ENCODE results near the gene GPR132.
A peak's percentile ranks its signal among the peaks of the same experiment; 100 is the strongest.

The GPR132 gene

DNA sequence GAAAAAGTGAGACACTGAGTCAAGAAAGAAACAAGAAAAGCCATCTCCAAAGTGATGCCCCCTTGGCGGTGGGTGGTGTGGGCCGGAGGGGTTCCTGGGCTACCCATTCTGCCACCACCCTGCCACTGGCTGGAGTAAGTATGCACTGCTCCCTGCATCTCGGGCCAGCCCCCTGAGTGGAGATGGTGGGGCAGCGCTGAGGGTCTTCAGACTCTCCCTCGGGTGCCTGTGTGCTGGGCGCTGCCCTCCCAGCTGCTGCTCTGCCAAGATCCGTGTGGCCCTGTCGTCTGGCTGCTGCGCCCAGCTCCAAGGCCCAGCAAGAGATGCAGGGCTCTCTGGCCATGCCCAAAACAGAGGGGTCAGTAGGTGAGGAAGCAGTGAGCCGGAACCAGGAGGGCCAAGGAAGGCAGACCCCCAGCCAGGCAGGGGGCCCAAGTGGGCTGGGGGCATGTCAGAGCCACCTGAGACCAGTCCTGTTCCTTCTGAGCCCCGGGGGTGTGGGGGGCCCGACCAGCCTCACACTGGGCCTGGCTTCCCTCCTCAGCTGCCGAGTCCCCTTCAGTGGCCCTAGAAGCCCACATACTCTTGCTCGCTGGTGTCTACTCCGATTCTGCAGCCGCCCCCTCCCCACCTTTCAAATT is 5.2 kb downstream of the GPR132 start:
- DNase-seq, result no peak

GRCh38 chr14:105059035-105059924 is 6.0 kb downstream of the GPR132 start:
- DNase-seq, result no peak

- DNase-seq, result no peak
Measured at GRCh38 chr14:105058521-105059034, 6.7 kb downstream of the GPR132 start.

GRCh38 chr14:105056303-105056831 is 8.9 kb downstream of the GPR132 start:
- no peak for DNase-seq

- DNase-seq, result no peak
Measured at GRCh38 chr14:105055736-105056302, 9.4 kb downstream of the GPR132 start.

DNA sequence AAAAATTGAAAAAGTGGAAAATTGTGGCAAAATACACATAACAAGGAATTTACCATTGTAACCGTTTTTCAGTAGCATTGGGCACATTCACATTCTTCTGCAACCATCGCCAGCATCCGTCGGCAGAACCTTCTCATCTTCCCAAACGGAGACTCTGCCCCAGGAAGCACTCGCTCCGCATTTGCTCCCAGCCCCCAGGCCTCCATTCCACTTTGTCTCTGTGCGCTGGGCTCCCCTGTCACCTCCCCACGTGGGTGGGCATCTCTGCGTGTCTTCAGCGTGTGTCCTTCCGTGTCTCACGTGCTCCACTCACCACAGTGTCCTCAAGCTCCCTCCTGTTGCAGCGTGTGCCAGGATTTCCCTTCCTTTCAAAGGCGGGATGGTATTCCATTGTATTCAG is 9.9 kb downstream of the GPR132 start:
- no peak for DNase-seq

DNA sequence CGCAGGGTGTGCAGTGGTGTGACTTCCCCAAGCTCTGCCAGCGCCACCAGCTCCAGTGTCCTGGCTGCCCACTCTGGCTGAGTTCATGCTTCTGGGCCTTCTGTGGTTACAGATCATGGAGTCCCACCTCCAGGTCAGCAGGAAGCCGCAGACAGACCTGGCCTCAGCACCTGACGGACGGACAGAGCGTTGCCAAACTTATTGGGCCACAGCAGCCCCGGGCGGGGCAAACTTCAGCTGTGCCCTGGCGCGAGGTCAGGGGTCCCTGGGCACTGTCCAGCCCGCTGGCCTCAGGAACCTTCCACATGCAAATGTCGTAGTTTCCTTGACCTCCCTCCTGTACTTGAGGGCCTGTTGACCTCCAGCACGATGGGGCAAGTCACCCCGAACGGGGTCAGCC is 11.2 kb downstream of the GPR132 start:
- no peak for DNase-seq

- DNase-seq, result no peak
Measured at GRCh38 chr14:105053421-105053820, 11.8 kb downstream of the GPR132 start.

DNA sequence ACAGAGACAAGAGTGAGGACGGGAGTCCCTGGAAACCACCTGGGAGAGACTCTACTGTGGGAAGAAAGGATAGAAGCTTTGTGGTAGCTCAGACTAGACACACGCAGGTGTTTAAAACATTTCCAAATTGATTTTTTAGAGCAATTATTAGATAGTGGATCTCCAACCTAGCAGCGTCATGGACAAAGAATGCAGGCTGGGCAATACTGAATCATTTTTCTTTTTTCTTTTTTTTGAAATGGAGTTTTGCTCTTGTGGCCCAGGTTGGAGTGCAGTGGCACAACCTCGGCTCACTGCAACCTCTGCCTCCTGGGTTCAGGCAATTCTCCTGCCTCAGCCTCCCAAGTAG is 13.1 kb downstream of the GPR132 start:
- no peak for DNase-seq

- no peak for DNase-seq
Measured at GRCh38 chr14:105051182-105052109, 13.8 kb downstream of the GPR132 start.

DNA sequence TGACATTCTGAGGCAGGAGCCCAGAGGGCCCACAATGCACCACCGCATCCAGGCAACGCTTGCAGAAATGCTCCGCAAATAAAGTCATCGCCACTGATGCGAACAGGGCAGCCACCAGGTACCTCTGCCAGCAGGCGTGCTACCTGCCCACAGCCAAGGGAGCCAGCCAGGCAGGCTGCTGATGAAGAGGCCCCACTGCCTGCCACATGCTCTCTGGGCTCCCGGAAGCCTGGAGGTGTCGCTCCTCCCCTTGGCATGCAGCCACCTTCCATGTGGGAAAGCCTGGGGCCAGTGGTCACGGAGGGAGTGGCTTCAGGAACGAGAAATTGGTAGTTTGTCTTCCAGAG is 14.7 kb downstream of the GPR132 start:
- peak; percentile 58 for DNase-seq

DNA sequence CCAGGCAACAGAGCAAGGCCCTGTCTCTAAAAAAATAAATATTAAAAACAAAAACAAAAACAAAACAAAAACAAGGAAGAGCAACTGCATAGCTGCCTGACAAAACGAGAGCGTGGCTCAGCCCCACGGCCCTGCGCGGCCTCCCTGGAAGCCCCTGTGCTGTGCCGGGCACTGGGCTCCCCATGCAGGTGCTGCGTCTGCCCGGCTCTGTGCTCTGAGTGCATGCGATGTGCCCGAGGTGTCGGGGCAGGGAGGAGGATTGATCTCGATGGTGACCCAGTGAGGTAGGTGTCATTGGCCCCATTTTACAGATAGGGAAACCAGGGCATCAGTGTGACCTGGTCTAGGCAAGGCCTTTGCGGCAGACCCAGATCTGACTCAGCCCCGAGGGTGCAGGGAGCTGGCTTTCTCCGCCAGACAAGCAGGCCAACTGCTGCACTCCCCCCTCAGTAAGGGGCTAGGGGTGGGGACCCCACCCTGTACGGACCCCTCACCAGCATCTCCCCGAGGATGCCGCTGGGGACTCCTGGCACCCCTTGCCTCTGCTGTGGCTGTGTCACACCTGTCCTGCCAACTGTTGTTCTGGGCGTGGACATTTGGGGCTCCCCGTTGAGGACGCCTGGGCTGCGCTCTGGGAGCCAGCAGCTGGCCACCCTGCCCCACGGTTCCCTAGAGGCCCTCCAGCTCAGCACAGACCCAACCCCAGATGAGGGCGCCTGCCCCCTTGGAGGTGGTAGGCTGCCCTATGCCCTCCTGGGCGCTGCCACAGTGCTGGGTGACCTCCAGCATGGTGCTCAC is 15.3 kb downstream of the GPR132 start:
- no peak for DNase-seq

- DNase-seq, result no peak
Measured at GRCh38 chr14:105047283-105048016, 17.8 kb downstream of the GPR132 start.

DNA sequence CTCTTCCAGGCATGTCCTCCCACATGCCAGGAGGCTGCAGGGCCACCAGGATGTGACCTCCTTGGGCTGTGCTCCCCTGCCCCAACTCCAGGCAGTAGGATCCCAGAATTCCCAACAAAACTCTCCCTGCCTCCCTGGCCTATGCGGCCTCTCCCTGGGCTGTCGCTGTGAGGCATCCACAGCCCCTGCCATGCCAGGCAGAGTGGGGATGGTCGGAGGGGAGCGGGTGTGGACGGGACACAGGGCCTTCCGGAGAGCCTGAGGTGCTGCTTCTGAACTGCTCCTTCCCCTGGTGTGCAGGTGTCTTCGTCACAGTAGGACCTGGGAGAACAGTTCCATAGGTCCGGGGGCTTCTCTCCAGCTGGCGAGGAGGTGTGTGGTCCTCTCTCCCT is 18.3 kb downstream of the GPR132 start:
- no peak for DNase-seq

- DNase-seq, result peak; percentile 89
Measured at GRCh38 chr14:105045710-105046326, 19.4 kb downstream of the GPR132 start.

DNA sequence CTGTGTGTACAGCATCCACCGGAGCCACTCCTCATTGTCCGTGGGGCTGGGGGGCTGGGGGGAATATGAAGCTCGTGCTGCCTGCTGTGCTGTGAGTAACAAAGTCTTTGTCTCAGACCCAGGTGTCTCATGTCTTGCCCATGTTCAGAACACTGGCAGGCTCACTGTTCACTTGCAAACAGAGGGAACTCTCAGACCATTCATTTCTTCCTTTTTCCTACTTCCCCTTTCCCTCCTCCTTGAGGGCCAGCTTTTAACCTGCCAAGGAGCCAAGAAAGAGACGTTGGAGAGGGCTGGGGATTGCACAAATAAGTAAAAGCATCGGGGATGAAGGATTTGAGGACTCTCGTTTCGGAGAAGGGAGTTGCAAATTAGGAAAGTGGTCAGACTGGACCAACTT is 21.6 kb downstream of the GPR132 start:
- DNase-seq, result no peak

GRCh38 chr14:105042813-105043212 is 22.4 kb downstream of the GPR132 start:
- DNase-seq, result peak; percentile 13

DNA sequence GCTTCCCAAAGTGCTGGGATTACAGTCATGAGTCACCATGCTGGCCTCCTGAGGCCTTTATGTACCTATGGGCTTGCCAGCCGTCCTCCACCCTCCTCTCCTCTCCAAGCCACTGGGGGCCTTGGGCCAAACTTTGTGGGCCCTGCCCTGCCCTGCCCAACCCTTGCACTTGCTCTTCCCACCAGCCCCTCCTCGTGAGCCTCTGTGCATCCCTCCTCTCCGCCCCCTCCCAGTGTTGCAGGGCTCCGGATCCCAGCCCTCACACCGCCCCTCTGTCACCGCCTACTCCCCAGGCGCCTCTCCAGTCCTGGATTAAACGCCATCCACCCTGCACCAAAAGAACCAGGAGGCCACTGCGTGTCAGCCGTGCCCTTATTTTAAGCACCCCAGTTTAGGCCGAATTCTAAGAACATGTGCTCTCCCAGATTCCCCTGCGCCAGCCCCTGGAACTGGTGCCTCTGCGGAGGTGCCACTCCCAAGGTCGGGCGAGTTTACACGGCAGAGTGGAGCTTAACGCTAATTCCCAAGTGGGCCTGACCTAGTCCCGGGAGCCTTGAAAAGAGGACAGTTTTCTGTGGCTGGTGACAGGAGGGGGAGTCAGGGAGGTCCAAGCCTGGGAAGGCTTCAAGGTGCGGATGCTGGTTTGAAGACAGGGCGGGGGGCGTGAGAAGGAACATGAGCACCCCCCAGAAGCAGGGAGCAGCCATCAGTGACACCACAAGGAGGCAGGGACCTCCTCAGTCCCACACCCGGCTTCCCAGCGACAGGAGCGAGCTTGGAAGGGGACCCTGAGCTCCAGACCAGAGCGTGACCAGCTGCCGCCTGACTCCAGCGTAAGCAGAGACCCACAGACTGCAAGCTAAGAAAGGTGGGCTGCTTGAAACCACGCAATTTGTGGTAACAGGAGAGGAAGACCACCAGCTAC is 23.1 kb downstream of the GPR132 start:
- no peak for DNase-seq

GRCh38 chr14:105039458-105040205 is 25.6 kb downstream of the GPR132 start:
- no peak for DNase-seq
